ENCODE results near the gene CCDC157.

GRCh38 chr22:30425327-30425615 is 68.5 kb downstream of the CCDC157 start:
- TF ChIP-seq CTCF (IDR thresholded peaks at IDR 0.05): no peak
- no peak for TF ChIP-seq POLR2A (IDR thresholded peaks at IDR 0.05)
